BE2C (cell line): ENCODE data around the gene FBXO15.
A peak's percentile ranks its signal among the peaks of the same experiment; 100 is the strongest.

Experiments
- DNase-seq: peaks from one replicate; pipeline ENCODE4 v3.0.0-alpha.2; 2020
- H3K27me3 ChIP-seq: fragments of 250-450 bp; sonication (Bioruptor Pico); 2 replicates; pipeline ENCODE4 v1.5.1; 2020; ENCODE audit warnings: mild to moderate bottlenecking
- H3K36me3 ChIP-seq: fragments of 250-450 bp; sonication (Bioruptor Pico); 2 replicates; pipeline ENCODE4 v1.5.1; 2020; ENCODE audit warnings: mild to moderate bottlenecking
- H3K4me1 ChIP-seq: fragments of 250-450 bp; sonication (Bioruptor Pico); 2 replicates; pipeline ENCODE4 v1.5.1; 2020
- H3K4me3 ChIP-seq: 2 replicates; pipeline ENCODE4 v1.5.1; 2011; ENCODE audit warnings: low read depth, low read length
- H3K9me3 ChIP-seq: fragments of 250-450 bp; sonication (Bioruptor Pico); 2 replicates; pipeline ENCODE4 v1.5.1; 2020
- CTCF ChIP-seq: IDR thresholded peaks from 2 replicates; pipeline ENCODE4 v1.5.1; 2012; ENCODE audit warnings: mild to moderate bottlenecking, low read depth, low read length

FBXO15 gene

DNA sequence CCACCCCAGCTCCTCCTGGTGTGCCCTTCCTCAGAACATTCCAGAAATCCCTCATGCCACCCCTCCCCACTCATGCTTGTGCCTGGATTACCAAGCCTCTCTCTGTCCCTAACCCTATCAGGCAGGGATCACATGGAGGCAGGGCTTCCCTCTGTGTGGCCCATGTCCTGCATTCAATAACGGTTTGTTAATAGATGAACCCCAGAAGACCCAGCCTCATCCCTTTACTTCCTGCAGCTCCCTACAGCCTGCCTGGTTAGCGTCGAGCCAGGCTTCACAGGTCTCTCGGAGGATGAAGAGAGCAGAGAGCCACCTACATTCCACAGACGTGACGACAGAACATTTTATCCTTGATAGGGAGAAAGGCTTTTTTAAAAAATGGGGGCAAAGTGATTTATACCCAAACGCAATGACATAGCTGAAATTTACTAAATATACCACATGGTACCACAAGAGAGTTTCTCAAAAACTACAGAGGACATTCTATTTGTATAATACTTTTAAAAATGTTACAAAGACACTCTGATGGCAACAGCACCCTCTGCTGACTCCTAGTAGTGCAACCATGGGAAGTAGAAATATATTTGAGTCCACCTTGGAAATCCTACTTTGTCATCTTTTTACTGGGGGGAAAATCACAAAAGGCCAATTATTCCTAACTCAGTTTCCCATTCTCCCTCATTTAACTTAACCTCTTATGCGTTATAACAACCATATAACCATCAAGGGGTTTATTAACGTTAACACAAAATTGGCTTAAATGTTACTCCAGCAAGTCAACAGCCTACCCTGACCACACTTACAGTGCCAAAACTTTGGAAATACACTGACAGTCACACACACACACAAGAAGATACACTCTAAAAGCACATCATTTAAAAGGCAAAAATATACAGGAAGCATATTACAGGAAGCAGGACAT is 30.7 kb downstream of the FBXO15 start:
- TF ChIP-seq CTCF: peak; percentile 55
- peaks cover 3% of the 10 kb centered on the region for H3K27me3 ChIP-seq
- DNase-seq: no peak

DNA sequence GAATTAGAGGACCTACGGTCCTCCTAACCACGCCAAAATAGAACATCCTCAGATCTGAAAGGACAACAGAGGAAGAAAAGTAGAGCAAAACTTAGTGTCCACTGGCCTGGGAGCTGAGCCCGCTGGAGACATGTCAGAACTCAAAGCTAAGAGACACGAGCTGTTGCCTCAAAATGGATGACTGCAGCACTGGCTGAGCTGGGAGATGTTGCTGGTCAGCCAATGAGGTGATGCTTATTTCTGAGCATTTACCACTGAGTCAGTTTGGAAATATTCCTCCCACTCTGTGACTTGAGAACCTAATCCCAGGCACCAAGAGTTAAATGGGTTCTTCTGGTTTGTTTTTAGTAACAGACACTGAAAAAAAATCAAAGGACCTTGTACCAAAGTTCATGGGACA is 32.6 kb downstream of the FBXO15 start:
- Histone ChIP-seq H3K27me3 (no peaks in the 10 kb centered on the region), H3K36me3 (no peaks in the 10 kb centered on the region), H3K4me1 (no peaks in the 10 kb centered on the region), H3K9me3 (no peaks in the 10 kb centered on the region), H3K4me3 (no peak overlapping the region)
- TF ChIP-seq CTCF: no peak
- no peak for DNase-seq

More for the DNA sequence above, 30.7 kb downstream of the FBXO15 start:
- Histone ChIP-seq H3K36me3 (no peaks in the 10 kb centered on the region), H3K4me3 (no peak overlapping the region), H3K4me1 (no peaks in the 10 kb centered on the region), H3K9me3 (no peaks in the 10 kb centered on the region)

DNA sequence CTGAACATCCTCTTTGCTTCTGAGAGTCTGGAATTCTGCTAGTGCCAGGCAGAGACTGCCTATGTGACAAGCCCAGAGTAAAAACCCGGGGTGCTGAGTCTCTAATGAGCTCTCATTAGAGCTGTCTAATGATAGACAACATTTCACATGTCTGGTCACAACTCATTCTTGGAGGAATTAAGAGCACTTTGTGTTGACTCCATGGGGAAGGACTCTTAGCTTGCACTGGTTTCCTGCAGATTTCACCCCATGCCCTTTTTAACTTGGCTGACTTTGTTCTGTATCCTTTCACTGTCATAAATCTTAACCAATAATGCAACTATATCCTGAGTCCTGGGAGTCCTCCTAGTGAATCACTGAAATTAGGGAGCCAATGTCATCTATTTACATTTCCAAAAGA is 33.5 kb downstream of the FBXO15 start:
- Histone ChIP-seq H3K4me3 (no peak overlapping the region), H3K4me1 (no peaks in the 10 kb centered on the region), H3K36me3 (no peaks in the 10 kb centered on the region), H3K9me3 (no peaks in the 10 kb centered on the region), H3K27me3 (no peaks in the 10 kb centered on the region)
- DNase-seq: no peak
- no peak for TF ChIP-seq CTCF

DNA sequence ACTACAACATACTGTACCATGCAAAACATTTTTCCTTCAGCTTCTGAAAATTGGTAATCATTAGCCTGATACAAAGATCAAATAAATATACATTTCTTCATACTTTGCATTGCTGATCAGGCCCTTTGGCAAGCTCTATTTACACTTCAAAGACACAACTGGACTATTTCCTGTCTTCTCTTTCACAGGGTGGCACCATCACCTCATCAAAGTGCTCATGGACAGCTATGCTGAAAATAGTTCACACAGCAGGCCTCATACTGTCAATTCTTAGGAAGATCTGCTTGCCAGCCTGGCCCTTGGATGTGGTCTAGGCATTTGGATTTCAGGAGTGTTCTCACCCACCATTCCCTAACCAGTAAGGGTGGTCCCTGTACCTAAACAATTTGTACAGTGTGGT is 33.9 kb downstream of the FBXO15 start:
- no peaks in the 10 kb centered on the region for H3K4me1 ChIP-seq
- H3K27me3 ChIP-seq: no peaks in the 10 kb centered on the region
- TF ChIP-seq CTCF: no peak
- H3K4me3 ChIP-seq: no peak overlapping the region
- H3K36me3 ChIP-seq: no peaks in the 10 kb centered on the region
- no peak for DNase-seq
- no peaks in the 10 kb centered on the region for H3K9me3 ChIP-seq

GRCh38 chr18:74110976-74111375 is 36.7 kb downstream of the FBXO15 start:
- Histone ChIP-seq H3K4me3 (no peak overlapping the region), H3K36me3 (no peaks in the 10 kb centered on the region), H3K27me3 (no peaks in the 10 kb centered on the region), H3K4me1 (no peaks in the 10 kb centered on the region), H3K9me3 (no peaks in the 10 kb centered on the region)
- no peak for DNase-seq
- TF ChIP-seq CTCF: no peak

DNA sequence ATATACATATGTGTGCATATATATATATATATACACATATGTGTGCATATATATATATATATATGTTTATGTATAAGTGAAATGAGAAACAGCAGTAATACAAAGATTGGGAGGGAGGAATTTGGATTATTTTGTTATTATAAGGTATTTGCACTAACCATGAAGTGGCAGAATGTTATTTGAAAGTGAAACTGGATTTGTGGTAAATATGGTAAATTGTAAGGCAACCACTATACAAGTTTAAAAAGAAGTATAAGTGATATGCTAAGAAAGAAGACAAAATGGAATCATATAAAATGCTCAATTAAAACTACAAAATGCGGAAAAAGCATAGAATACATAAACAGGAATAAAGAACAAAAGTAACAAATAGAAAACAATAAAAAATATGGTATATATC is 37.5 kb downstream of the FBXO15 start:
- no peak for TF ChIP-seq CTCF
- DNase-seq: no peak
- Histone ChIP-seq H3K36me3 (no peaks in the 10 kb centered on the region), H3K4me1 (no peaks in the 10 kb centered on the region), H3K9me3 (no peaks in the 10 kb centered on the region), H3K27me3 (no peaks in the 10 kb centered on the region), H3K4me3 (no peak overlapping the region)
